Medulla oblongata (tissue), 1 donor: ENCODE data around the gene KRT6A.
A peak's percentile ranks its signal among the peaks of the same experiment; 100 is the strongest.
"Not testable (repeated sequence)": the region's sequence is repeated elsewhere in the genome, so short reads cannot be mapped to it uniquely, and the experiment has no call there.

Source experiments
- DNase-seq: peaks from one replicate; pipeline ENCODE4 v3.0.0-alpha.2; 2015; ENCODE audit errors: extremely low spot score

Gene KRT6A

GRCh38 chr12:52464897-52465296, 28.2 kb downstream of the KRT6A start:
- no peak for DNase-seq

DNA sequence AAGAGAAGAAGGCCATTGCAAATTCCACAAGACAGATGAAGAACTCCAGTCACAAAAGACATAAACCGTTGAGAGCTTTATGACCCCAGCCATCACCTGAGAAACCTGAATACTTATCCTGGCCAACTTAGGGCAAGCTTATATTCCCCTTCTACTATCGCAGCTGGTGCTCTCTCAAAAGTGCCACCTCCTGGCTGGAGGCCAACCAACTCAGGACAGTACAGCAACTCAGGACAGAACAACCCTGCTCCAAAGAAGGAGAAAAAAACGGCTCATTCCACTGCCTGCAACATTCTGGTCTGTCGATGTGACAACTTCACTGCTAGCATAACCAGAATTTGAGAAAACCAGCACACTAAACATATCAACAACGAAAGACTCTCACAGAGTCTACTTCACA, 31.4 kb downstream of the KRT6A start:
- DNase-seq: no peak

DNA sequence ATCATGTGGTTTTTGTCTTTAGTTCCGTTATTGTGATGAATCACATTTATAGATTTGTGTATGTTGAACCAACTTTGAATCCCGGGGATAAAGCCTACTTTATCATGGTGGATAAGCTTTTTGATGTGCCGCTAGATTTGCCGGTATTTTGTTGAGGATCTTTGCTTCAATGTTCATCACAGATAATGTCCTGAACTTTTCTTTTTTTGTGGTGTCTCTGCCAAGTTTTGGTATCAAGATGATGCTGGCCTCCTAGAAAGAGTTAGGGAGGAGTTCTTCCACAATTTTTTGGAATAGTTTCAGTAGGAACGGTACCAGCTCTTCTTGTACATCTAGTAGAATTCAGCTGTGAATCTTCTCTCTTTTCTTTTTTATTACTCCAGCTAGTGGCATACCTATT, 34.2 kb downstream of the KRT6A start:
- DNase-seq: no peak

DNA sequence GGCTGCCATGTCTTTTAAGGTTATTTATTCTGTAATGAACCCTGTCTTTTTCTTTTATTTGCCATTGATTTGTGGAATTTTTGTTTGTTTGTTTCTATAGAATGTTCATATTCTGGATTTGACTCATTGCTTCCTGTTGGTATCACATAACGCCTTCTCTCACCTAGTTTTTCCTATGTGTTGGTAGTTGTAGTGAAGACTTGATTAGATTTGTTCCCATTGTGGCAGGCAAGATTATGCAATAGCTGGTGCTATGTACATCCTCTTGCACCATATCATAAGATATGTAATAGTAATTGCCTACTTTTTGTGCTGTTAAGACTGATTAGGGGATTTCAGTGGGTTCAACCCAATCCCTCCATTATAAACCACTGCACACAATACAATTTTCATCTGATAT, 37.2 kb downstream of the KRT6A start:
- no peak for DNase-seq

GRCh38 chr12:52454411-52455201, 38.5 kb downstream of the KRT6A start:
- DNase-seq: peak; percentile 66

DNA sequence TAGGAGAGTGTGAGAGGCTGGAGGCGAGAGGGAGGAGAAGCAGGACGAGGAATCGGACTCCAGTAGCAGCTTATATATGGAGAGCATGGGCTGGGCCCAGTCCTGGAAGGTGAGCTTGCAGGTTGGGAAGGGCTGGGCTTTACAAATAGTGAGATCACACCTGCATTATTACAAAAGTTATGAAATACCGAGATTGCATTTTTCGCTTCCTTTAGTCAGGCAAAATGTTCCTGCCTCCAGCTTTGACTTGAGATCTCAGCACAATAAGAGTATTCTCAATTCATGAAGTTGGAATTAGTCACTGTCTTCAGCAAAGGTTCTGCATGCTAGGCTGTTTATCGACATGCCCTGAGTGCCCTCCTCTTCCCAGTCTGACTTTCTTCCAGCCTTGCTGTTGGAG, 41.0 kb downstream of the KRT6A start, which contains the start of gene KRT6B:
KRT6B (minus strand) TSS at position 46 of the 400 bp plus-strand sequence. CDS start 68 bp downstream, outside the sequence.
- peak; percentile 12 for DNase-seq

GRCh38 chr12:52448228-52448627, 44.8 kb downstream of the KRT6A start:
- DNase-seq: no peak

- not testable (repeated sequence) for DNase-seq
These were observed 45.9 kb downstream of the KRT6A start for GRCh38 chr12:52447196-52447595.

- no peak for DNase-seq
These were observed 46.6 kb downstream of the KRT6A start for GRCh38 chr12:52446367-52447045.

- no peak for DNase-seq
These were observed 47.2 kb downstream of the KRT6A start for GRCh38 chr12:52445876-52446275.

- no peak for DNase-seq
These were observed 48.1 kb downstream of the KRT6A start for GRCh38 chr12:52444647-52445595.

DNA sequence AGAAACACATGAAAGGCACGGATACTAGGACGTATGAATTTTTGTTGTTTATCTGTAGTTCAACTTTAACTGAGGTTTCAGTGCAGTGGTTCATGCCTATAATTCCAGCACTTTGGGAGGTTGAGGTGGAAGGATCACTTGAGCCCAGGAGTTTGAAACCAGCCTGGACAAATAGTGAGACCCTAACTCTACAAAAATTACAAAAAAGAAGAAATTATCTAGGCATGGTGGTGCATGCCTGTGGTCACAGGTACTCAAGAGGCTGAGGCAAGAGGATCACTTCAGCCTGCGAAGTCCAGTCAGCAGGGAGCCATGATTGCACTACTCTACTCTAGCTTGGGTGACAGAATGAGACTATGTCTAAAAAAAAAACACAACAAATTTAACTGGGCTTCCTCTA, 49.1 kb downstream of the KRT6A start:
- no peak for DNase-seq

GRCh38 chr12:52442600-52443061, 50.4 kb downstream of the KRT6A start:
- no peak for DNase-seq

DNA sequence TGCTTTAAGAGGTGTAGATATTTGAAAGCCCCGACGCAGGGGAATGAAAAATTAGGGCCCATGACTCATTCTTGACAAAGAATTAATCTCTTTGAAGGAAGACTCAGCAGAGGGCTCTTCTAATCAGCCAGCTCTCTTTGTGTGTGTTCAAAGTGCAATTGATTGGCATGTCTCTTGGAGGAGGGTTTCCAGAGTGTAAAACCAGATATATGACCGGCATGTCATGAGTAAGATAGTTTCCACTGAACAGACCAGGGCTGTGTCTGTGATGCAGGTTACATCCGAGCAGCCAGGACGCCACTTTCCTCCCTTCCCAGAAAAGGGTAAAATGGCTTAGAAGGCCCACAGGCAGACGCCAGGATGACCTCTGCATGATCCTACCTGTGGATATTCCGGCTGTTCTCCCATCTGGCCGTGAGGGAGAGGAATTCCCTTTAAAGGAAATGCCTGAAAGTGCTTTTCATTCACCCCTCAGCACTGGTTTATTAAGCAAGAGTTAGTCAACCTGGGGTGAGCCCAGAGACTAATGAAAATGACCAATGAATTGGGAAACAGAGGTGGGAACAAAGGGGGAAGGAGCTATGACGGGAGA, 51.6 kb downstream of the KRT6A start:
- no peak for DNase-seq

DNA sequence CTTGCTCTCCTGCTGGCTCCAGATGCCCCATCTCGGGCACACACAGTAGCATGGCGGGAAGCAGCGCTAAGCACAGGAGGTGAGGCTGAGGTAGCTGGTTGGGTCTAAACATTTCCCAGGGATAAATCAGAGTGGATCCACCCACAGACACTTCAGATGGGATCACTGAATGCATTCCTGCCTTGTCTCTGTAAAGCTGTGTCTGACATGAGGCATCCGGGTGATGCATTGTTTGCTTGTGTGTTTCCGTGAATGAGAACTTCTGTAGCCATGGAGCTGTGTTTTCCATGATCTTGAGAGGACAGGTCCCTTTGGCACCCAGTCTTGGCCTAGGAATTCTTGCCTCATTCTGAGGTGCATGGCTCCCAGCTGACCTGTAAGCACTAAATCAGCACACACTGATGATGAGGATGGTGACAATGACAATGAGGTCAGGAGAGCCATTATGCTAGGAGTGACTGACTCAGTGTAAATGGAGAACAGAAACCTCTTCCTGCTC, 52.2 kb downstream of the KRT6A start:
- no peak for DNase-seq

DNA sequence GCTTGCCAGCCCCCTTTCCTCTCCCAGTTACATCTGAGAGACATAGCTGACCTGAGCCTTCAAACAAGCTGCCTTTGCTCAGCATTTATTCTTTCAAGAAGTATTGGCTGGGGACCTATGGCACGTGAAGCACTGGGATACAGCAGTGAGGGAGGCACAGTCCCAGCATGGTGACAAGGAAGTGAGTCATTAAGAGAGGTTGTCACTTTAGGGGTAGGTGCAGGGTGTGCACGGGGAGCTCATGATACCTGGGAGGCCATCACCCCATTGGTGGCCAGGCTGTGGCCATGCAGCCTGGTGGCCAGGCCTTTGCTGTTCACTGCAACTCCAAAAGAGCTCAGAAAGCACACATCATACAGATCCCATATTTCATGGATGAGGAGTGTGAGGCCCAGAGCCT, 53.2 kb downstream of the KRT6A start:
- no peak for DNase-seq

DNA sequence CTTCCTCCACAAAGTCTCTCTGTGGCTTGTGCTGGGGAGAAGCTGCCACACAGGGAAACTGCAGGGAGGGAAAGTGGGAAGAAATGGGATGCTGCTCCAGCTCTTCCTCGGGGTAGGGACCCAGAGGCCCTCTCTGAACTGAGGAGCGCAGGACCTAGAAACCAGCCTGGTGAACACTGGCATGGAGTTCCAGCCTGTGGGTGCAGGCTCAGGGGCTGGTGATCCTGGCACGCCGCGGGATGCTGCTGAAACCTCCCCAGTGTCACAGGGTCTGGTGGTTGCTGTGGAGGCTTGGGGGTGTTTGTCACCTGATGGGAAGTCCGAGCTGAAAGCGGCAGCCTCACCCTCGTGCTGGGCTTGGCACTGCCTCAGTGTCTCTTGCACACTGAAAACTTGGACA, 53.6 kb downstream of the KRT6A start:
- DNase-seq: no peak

DNA sequence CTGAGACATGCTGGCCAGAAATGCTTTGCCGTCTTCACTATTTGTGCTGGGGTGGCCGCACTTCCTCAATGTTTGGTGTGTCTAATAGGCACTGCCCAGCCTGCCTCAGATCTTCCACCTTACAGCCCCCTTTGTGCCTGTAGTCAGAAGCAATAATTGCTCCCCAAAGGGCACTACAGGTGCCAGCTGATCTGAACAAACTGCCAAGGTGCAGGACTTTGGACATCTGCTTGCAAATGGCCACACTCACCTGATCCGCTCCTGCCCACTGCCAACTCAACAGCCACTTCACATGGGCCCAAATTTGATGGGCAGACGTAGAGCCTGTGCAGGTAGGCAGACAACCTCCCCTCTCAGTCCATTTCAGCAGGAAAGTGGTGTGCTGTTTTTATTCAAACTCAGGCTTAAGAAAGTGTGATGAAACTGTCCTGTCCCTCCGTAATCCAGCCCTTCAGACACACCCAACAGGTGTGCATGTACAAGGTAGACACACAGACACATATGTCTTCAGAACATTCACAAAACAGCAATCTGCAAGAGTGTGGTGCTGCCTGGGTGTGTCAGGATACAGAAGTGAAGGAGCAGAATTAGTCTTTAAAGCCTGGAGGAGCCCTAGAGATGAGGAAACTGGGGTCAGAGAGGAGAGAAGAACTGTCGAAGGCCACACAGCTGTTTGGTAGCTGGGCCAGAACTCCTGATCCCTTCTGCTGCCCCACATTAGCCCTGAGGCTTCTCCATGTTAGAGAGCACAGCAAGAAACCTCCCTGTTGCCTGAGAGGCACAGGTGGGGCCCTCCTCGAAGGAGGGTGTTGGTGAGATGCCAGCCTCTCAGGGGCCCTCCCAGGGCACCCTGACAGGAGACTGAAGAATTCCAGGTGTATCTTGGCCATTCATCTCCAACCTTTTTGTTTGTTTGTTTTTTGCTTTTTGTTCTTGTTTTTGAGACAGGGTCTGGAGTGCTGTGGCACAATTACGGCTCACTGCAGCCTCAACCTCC, 54.5 kb downstream of the KRT6A start:
- no peak for DNase-seq

DNA sequence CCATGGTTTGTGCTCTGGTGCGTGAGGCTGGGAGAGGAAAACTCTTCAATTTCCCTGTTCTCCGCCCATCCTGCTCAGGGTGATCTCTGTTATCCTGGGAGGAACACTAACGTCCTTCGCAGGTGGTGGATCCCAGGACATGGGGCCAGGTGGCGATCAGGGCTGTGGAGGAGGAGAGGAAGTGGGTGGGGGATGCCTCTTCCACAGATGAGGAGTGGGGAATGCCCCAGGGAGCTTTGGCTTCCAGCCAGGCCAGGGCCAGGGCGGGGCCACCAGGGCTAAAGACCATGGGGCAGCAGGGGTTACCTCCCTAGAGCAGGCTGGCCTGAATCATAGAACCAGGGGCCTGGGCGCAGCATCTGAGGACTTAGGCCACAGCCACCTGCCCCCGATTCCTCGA, 55.5 kb downstream of the KRT6A start:
- no peak for DNase-seq
